Nephron (organoid): Measurements from ENCODE around the gene NRF1.

Source experiments
- H3K27ac Mint-ChIP-seq, 3 experiments: 2 replicates each; pipeline ENCODE4 v1.8.0; 2020; ENCODE audit warnings: mixed read lengths in 3 of 3, mild to moderate bottlenecking in 2 of 3, moderate library complexity in 1 of 3
- H3K27me3 Mint-ChIP-seq: 2 replicates; pipeline ENCODE4 v1.8.0; 2021; ENCODE audit warnings: low read depth, mild to moderate bottlenecking, moderate library complexity, mixed read lengths
- H3K36me3 Mint-ChIP-seq: 2 replicates; pipeline ENCODE4 v1.8.0; 2020; ENCODE audit warnings: low read depth, mixed read lengths
- H3K4me1 Mint-ChIP-seq: 2 replicates; pipeline ENCODE4 v1.8.0; 2020; ENCODE audit warnings: mixed read lengths
- H3K4me3 Mint-ChIP-seq, 3 experiments: 2 replicates each; pipeline ENCODE4 v1.8.0; 2020; ENCODE audit warnings: mild to moderate bottlenecking in 3 of 3, mixed read lengths in 3 of 3, moderate library complexity in 2 of 3
- H3K9me3 Mint-ChIP-seq: 2 replicates; pipeline ENCODE4 v1.8.0; 2020; ENCODE audit warnings: mixed read lengths
- CTCF ChIP-seq, 3 experiments: fragments of 200-600 bp; sonication (generic); IDR thresholded peaks; one replicate each; pipeline ENCODE4 v1.5.0; 2021; ENCODE audit warnings: antibody characterized with exemption in 3 of 3; ENCODE audit not compliant: unreplicated experiment in 3 of 3

The NRF1 gene

DNA sequence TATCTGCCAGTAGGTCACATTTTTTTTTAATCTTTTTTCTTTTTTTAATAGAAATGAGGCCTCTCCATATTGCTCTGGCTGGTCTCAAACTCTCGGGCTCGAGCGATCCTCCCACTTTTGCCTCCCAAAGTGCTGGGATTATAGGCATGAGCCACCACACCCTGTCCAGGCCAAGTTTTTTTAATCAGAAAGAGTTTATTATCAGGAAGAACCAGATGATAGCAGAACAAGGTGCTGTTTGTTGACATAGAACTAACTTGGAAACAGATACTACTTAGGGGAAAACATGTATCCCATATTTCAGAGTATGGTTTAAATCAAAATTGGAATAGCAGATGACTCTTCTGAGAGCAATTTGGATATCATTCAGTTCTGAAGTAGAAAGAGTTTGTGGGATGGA lies 118.6 kb downstream of the NRF1 start:
- Mint-ChIP-seq H3K9me3 (no peaks in the 10 kb centered on the region), H3K4me1 (no peaks in the 10 kb centered on the region), H3K4me3 (no peak overlapping the region), H3K36me3 (peaks cover 63% of the 10 kb centered on the region), H3K27ac (no peak overlapping the region), H3K27me3 (no peaks in the 10 kb centered on the region)
- TF ChIP-seq CTCF (IDR thresholded peaks at IDR 0.05; ENCODE audit: unreplicated experiment in 3 of 3): no peak

DNA sequence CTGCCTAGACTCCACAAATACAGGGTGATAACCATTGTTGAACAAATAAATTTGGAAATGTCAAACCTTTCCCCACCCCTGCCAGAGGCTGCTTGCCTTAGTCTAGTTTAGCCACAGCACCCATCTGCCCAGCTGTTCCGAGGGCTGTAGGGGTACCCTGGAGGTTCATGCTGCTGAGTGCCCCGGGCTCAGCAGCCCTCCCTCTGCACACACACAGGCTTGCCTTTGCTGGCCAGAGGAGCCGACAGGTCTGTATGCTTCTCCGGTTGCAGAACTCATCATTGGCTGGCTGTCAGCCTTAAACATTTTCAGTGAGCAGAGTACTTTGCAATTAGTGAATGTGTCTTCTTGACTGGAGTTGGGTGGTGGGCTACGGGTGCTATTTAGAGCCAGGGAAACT lies 122.9 kb downstream of the NRF1 start:
- H3K4me3 Mint-ChIP-seq: no peak overlapping the region
- H3K27me3 Mint-ChIP-seq: no peaks in the 10 kb centered on the region
- no peaks in the 10 kb centered on the region for H3K9me3 Mint-ChIP-seq
- no peak overlapping the region for H3K27ac Mint-ChIP-seq
- peaks cover 17% of the 10 kb centered on the region for H3K4me1 Mint-ChIP-seq
- H3K36me3 Mint-ChIP-seq: peaks cover 43% of the 10 kb centered on the region
- no peak for TF ChIP-seq CTCF (IDR thresholded peaks at IDR 0.05; ENCODE audit: unreplicated experiment in 3 of 3)

DNA sequence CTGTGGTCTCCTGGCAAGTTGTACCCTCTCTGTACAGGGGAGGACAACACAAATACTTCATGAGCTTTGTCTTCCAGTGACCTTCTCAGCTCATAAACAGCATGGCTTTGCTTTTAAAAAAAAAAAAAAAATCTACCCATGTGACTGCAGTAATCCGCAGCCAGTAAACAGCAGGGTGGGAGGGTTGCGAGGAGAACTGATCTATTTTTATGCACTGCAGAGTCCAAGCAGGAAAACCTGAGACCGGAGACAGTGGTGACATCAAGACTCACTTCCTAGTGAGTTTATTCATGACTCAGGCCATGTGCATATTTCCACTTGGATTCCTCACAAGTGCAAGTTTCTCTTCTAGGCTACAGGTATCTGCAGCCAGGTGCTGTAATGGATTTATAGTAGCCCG lies 127.9 kb downstream of the NRF1 start:
- Mint-ChIP-seq H3K4me3 (no peak overlapping the region), H3K36me3 (peaks cover 25% of the 10 kb centered on the region), H3K27ac (peak overlapping the region in 1 of 3 experiments; percentile 42), H3K9me3 (no peaks in the 10 kb centered on the region), H3K27me3 (no peaks in the 10 kb centered on the region), H3K4me1 (peaks cover 36% of the 10 kb centered on the region)
- TF ChIP-seq CTCF (IDR thresholded peaks at IDR 0.05; ENCODE audit: unreplicated experiment in 3 of 3): no peak

- Mint-ChIP-seq H3K27me3 (no peaks in the 10 kb centered on the region), H3K4me1 (peaks cover 36% of the 10 kb centered on the region), H3K9me3 (no peaks in the 10 kb centered on the region)
These were observed 129.3 kb downstream of the NRF1 start for GRCh38 chr7:129740574-129741410.

GRCh38 chr7:129741743-129742213 lies 130.3 kb downstream of the NRF1 start:
- no peaks in the 10 kb centered on the region for H3K27me3 Mint-ChIP-seq
- H3K4me3 Mint-ChIP-seq: no peak overlapping the region
- H3K27ac Mint-ChIP-seq: no peak overlapping the region
- peaks cover 37% of the 10 kb centered on the region for H3K4me1 Mint-ChIP-seq
- H3K9me3 Mint-ChIP-seq: no peaks in the 10 kb centered on the region
- peaks cover 25% of the 10 kb centered on the region for H3K36me3 Mint-ChIP-seq
- no peak for TF ChIP-seq CTCF (IDR thresholded peaks at IDR 0.05; ENCODE audit: unreplicated experiment in 3 of 3)

More at GRCh38 chr7:129740574-129741410, 129.3 kb downstream of the NRF1 start:
- H3K4me3 Mint-ChIP-seq: no peak overlapping the region
- TF ChIP-seq CTCF (IDR thresholded peaks at IDR 0.05; ENCODE audit: unreplicated experiment in 3 of 3): no peak
- no peak overlapping the region for H3K27ac Mint-ChIP-seq
- peaks cover 24% of the 10 kb centered on the region for H3K36me3 Mint-ChIP-seq

GRCh38 chr7:129742256-129742655 lies 130.7 kb downstream of the NRF1 start:
- Mint-ChIP-seq H3K27ac (no peak overlapping the region), H3K4me1 (peaks cover 42% of the 10 kb centered on the region), H3K27me3 (no peaks in the 10 kb centered on the region), H3K9me3 (no peaks in the 10 kb centered on the region), H3K36me3 (peaks cover 25% of the 10 kb centered on the region), H3K4me3 (no peak overlapping the region)
- no peak for TF ChIP-seq CTCF (IDR thresholded peaks at IDR 0.05; ENCODE audit: unreplicated experiment in 3 of 3)
